Stimulated activated CD4-positive, alpha-beta T cell treated with anti-CD3 and anti-CD28 coated beads, Interleukin-4, amount 100 ng/mL, for 1 hour (primary cell): ENCODE measurements around the gene KCNV2.

Experiments
- DNase-seq: peaks from one replicate; pipeline ENCODE4 v3.0.0-alpha.2; 2020

Gene KCNV2

DNA sequence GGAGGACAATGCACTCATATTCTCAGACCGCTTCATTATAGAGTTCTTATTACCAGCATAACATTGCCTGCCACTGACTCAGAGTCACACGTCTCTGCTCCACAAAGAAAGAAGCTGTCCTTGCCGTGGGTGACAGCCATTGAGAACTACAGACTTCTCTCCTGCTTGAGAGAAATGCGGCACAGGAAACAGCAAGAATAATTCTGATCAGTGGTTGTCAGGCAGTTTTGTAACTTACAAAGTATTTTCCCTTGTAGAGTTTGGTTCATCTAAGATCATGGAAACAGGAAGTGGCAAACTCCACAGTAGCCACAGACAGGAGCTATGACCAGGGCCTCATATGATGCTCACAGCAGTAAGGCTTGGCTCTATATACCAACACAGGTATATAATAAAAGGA, 47.0 kb downstream of the KCNV2 start:
- DNase-seq: no peak

- no peak for DNase-seq
These were observed 48.1 kb downstream of the KCNV2 start for GRCh38 chr9:2765250-2765880.

GRCh38 chr9:2767800-2768677, 50.7 kb downstream of the KCNV2 start:
- no peak for DNase-seq

GRCh38 chr9:2771087-2771486, 53.8 kb downstream of the KCNV2 start:
- DNase-seq: no peak

- DNase-seq: no peak
These were observed 54.4 kb downstream of the KCNV2 start for GRCh38 chr9:2771661-2772060.

GRCh38 chr9:2777454-2777853, 60.1 kb downstream of the KCNV2 start:
- no peak for DNase-seq

- DNase-seq: no peak
These were observed 61.5 kb downstream of the KCNV2 start for GRCh38 chr9:2778816-2779215.
